Measurements from ENCODE around the gene KCNQ1.

The KCNQ1 gene

GRCh38 chr11:2691991-2692875 lies 247.4 kb downstream of the KCNQ1 start:
- DNase-seq (ENCODE audit: low read depth in 2 of 2, low spot score in 1 of 2), result no peak

DNA sequence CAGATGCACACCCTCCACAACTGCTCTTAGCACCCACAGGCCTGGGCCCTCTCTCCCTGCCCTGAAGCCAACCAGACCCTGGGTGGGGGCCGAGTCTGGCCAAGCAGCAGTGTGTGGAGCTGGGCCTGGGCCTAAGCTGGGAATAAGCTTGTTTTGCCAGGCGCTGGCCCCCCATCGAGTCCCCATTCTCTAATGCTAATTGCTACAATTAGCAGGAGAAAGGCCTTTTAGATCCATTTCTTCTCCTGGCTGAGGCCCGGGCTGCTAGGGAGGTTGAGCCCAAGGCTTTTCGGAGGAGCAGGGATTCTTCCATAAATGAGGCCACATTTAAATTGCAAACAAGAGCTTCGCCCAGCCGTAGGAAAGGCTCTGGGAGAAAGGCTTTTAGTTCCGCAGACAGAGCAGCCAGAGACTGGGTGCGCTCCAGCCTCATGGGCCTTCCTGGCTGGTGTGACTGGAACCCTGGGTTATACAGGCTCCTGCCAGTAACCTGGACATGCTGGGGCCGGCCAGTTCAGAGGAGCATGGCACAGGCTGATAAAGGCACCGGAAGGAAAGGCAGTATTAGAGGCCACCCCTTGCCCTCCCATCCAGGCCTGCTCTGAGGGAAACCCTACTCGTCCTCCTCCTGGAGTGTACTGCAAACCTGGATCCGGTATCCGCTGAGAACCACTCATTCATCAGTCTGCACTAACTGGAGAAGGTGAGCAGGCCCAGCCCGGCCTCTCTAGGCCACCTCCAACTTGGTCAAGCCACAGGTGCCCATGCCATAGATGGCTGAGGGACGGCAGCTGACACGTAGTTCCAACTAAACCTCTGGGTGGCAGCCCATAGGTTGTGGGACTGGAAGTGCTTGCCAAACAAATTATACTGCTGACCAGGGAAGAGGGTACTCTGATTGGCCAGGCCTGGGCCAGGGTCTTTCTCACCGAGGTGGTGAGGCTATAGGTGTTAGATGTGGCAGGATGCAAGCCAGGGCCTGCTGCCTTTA lies 248.8 kb downstream of the KCNQ1 start:
- DNase-seq (ENCODE audit: low read depth in 2 of 2, low spot score in 1 of 2), result no peak

GRCh38 chr11:2694495-2694894 lies 249.7 kb downstream of the KCNQ1 start:
- DNase-seq (ENCODE audit: low read depth in 2 of 2, low spot score in 1 of 2), result no peak

GRCh38 chr11:2694995-2695939 lies 250.5 kb downstream of the KCNQ1 start:
- DNase-seq (ENCODE audit: low read depth in 2 of 2, low spot score in 1 of 2), result no peak

DNA sequence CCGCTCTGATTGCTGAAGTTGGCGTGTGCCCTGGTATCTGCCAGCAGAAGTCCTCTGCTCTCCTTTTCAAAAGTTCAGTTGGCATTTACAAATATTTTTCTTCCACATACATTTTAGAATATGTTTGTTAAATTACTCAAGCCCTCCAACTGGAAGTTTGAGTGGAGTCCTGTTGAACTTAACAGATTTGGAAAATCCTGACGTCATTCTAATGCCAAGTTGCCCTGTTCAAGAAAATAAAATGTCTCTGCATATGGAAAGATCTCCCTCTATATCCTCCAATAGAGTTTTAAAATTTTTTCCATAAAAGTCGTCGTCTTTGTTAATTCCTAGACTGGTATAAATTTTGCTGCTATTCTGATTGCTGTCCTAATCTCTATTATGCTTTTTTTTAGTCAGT lies 251.6 kb downstream of the KCNQ1 start:
- DNase-seq (ENCODE audit: low read depth in 2 of 2, low spot score in 1 of 2), result no peak

GRCh38 chr11:2697866-2698265 lies 253.1 kb downstream of the KCNQ1 start:
- DNase-seq (ENCODE audit: low read depth in 2 of 2, low spot score in 1 of 2), result no peak

DNA sequence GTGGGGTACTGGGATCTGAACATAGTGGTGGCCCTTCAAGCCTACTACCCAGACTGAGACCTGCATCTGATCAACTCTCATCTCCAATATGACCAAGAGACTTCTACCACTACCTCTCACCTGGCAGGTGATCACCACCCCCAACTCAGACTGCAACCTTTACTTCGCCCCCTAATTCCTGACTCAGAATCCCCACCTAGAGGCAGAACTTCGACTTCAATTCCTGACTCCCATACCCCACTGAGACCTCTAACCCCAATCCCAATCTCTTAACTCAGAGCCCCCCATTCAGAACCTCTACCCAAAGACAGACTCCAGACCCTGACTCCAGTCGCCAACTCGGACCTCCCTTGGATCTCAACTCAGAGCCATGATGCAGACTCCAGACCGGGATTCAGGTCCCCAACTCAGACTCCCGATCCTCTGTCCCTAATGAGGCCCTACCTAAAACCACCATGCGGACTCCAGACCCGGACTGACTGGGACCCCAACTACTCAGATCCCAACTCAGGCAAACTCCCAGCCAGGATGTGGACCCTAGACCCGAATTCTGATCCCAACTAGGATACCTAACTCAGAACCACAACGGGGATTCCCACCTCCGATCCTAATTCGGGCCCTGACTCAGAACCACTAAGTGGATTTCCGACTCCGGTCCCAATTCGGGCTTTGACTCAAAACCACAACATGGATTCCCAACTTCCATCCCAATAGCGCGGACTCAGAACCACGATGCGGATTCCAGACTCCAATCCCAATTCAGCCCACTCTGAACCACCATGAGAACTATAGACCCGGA lies 253.8 kb downstream of the KCNQ1 start:
- no peak for DNase-seq (ENCODE audit: low read depth in 2 of 2, low spot score in 1 of 2)

GRCh38 chr11:2699185-2699530 lies 254.3 kb downstream of the KCNQ1 start:
- DNase-seq (ENCODE audit: low read depth in 2 of 2, low spot score in 1 of 2), result no peak

- DNase-seq (ENCODE audit: low read depth in 2 of 2, low spot score in 1 of 2), result peak; percentile 46 to 69
Observed at GRCh38 chr11:2699531-2700414, 255.0 kb downstream of the KCNQ1 start, which contains the start of gene KCNQ1OT1. KCNQ1OT1 (minus strand) TSS chr11:2699994.

DNA sequence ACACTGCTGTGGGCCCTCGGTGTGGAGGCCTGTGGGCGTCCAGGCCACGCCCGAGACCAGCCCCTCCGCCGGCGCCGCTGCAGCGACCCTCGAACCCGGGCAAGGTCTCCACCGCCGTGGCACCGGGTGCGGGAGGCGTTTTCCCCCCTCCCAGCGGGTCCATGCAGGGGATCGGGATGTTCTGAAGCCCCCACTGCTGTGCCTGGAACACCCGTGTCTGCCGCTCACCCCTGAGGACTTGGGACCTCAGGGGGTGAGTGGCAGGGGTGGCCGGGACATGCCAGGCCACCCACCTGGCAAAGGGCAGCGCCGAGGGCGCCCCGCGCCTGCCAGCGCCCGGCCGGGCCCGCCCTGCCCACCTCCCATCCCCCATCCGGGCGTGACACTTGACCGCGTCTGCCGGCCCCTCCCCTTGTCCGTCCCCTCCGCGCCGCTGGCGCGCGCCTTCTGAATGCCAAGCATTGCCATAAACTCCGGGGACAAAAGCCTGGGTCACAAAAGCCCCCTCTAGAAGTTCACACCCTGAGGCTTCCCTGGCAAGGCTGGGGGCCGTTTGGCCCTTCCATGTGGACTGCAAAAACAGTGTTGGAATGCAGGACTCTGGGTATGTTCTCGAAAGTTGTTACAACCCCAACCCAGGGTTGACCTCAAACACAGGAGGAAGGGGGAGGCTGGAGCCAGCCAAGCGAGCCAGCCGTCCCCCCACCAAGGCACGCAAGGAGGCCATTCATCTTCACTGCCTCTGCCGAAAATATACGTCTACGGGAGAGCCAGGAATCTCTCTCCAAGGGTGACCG lies 255.8 kb downstream of the KCNQ1 start:
- no peak for DNase-seq (ENCODE audit: low read depth in 2 of 2, low spot score in 1 of 2)

- DNase-seq (ENCODE audit: low read depth in 2 of 2, low spot score in 1 of 2), result no peak
Observed at GRCh38 chr11:2701230-2701629, 256.4 kb downstream of the KCNQ1 start.

DNA sequence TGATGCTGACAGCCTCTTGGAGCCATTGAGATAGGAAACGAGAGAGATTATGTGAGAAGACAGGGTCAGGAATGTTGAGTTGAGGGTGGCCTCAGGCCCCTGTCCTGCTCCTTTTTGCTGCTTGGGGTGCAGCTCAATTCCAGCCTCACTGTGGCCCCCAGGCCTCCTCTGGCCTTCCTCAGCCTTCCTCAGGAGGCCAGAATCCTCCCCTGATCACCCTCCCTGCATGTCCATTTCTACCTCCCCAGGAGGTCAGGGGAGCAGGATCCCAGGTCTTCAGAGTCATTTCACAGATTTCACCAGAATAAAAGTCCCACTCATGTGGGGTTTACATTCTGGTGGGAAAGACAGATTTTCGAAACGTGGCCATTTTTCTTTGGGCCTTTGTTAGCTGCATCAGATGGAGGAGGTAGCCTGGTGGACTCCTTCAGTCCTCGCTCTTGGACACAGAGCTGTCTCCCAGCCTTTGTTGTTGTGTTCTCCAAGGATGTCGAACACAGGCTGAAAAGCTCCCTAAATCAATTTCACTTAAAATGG lies 257.2 kb downstream of the KCNQ1 start:
- no peak for DNase-seq (ENCODE audit: low read depth in 2 of 2, low spot score in 1 of 2)

DNA sequence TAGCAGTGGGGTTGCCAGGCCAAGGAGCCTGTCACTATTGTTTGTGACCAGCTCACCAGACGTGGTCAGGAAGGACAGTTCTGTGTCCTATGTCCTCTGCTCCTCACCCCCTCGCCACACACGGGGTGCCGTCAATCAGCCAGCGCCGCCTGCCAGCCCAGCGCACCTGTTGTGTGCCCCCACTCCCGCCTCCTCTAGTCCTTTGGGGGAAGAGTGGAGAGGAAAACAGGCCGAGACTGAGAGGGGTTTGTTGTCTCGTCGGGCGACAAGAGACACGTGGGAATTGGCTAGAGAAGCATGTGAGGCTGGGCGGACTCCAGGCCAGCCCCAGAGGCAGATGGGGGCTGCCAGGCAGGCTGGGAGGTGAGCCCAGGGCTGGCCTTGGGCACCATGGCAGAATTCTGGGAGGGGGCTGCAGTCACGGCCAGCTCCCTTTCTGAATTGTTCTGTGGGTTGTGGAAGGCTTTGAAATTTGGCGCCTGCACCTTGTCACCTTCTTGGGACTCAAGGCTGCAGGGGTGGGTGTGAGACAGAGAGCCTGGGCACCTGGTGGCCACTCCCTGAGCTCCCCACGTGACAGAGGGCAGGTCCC lies 258.1 kb downstream of the KCNQ1 start:
- no peak for DNase-seq (ENCODE audit: low read depth in 2 of 2, low spot score in 1 of 2)

GRCh38 chr11:2703363-2704141 lies 258.7 kb downstream of the KCNQ1 start:
- no peak for DNase-seq (ENCODE audit: low read depth in 2 of 2, low spot score in 1 of 2)

DNA sequence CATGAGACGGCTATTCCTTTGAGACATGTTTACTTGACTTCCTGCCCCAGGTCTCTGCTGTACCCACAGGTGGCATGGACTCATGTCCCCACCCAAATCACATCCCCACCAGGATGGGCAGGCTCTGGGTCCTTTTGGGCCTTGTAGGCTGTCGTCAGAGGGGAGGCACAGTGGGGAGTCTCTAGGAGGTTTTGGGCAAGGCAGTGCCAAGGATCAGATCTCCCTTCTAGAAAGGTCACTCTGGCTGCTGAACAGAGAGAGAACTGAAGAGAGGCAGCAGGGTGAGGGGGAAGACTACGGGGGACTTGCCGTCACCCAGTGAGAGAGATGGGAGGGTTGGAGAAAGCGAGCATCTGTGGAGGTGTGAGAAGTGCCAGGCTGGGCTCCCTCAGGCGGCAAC lies 259.5 kb downstream of the KCNQ1 start:
- DNase-seq (ENCODE audit: low read depth in 2 of 2, low spot score in 1 of 2), result no peak

GRCh38 chr11:2704896-2705606 lies 260.2 kb downstream of the KCNQ1 start:
- DNase-seq (ENCODE audit: low read depth in 2 of 2, low spot score in 1 of 2), result no peak

Measured in stimulated activated CD8-positive, alpha-beta memory T cell treated with anti-CD3 and anti-CD28 coated beads, Interleukin-4, amount 100 ng/mL, for 1 hour (primary cell).